Panc1 (cell line): ENCODE data around the gene METTL6. TPM values are rescaled to one million over a fixed set of nuclear protein-coding genes. Genes with fewer than 3 reads are reported as not detected.

Experiments used
- ATAC-seq: fragments of 200-7000 bp; cut with Tn5 transposase; 2 replicates; pipeline ENCODE4 v1.9.1; 2020; ENCODE audit warnings: mild to moderate bottlenecking, moderate library complexity
- BruUV-seq: library from RNA; stranded (reverse); fragments of 400-500 nt; replicated peaks from 2 replicates; lab custom pipeline; 2021; lab: Mats Ljungman, UMichigan
- CTCF ChIA-PET: fragments of 300-600 bp; sonication (Branson Sonifier 250); formaldehyde crosslinking; loops from one replicate; lab custom pipeline; 2022; ENCODE audit warnings: antibody characterized with exemption; lab: Charles Lee
- POLR2A ChIA-PET: fragments of 300-600 bp; sonication (Branson Sonifier 250); formaldehyde crosslinking; loops from one replicate; lab custom pipeline; 2022; ENCODE audit warnings: antibody characterized with exemption; lab: Charles Lee
- DNase-seq: peaks from one replicate; pipeline ENCODE4 v3.0.0-alpha.2; 2010; ENCODE audit warnings: low read depth, low spot score
- H3K27ac ChIP-seq: 2 replicates; pipeline ENCODE4 v1.5.1; 2011; ENCODE audit warnings: mild to moderate bottlenecking, low read length, inconsistent platforms
- H3K27me3 ChIP-seq: fragments of 200-500 bp; sonication (Bioruptor generic); 2 replicates; pipeline ENCODE4 v1.6.0; 2014; ENCODE audit warnings: low read length, inconsistent platforms; ENCODE audit not compliant: control insufficient read depth, insufficient read depth
- H3K36me3 ChIP-seq: fragments of 200-500 bp; sonication (Bioruptor generic); 2 replicates; pipeline ENCODE4 v1.5.1; 2014; ENCODE audit warnings: inconsistent platforms, mild to moderate bottlenecking, low read length, moderate library complexity; ENCODE audit not compliant: control insufficient read depth, insufficient read depth
- H3K4me1 ChIP-seq: 2 replicates; pipeline ENCODE4 v1.5.1; 2011; ENCODE audit warnings: inconsistent platforms, mild to moderate bottlenecking, low read length, moderate library complexity; ENCODE audit not compliant: control insufficient read depth, insufficient read depth
- H3K4me3 ChIP-seq, 2 experiments: 2 replicates each; pipeline ENCODE4 v1.5.1; 2011 to 2012; ENCODE audit warnings: low read depth in 2 of 2, low read length in 2 of 2, mild to moderate bottlenecking in 2 of 2, inconsistent platforms in 1 of 2, moderate library complexity in 1 of 2
- H3K9me3 ChIP-seq: fragments of 200-500 bp; sonication (Bioruptor generic); 2 replicates; pipeline ENCODE4 v1.5.1; 2014; ENCODE audit warnings: low read depth, mild to moderate bottlenecking, inconsistent platforms, low read length, moderate library complexity; ENCODE audit not compliant: control insufficient read depth, insufficient read depth
- POLR2AphosphoS5 ChIP-seq: IDR thresholded peaks from 2 replicates; pipeline ENCODE4 v1.6.1; 2012; ENCODE audit warnings: mild to moderate bottlenecking, low read depth, low read length, moderate library complexity
- SIN3A ChIP-seq: IDR thresholded peaks from 2 replicates; pipeline ENCODE4 v1.6.1; 2012; ENCODE audit warnings: low read depth, mild to moderate bottlenecking, low read length, moderate library complexity, borderline replicate concordance; ENCODE audit not compliant: insufficient read depth
- TCF7L2 ChIP-seq: IDR thresholded peaks from 2 replicates; pipeline ENCODE4 v1.6.1; 2011; ENCODE audit warnings: mild to moderate bottlenecking, low read depth, low read length, inconsistent platforms
- in situ Hi-C: cut with HindIII; loops from 2 replicates; pipeline ENCODE4 v1.10.0; 2016; ENCODE audit warnings: low sequenced_read_pairs, low pct_unique_long_range_greater_than_20kb
- intact Hi-C: fragments of 100-400 bp; cut with micrococcal nuclease; formaldehyde crosslinking; loops from one replicate; pipeline ENCODE4 v1.10.0; 2022; ENCODE audit not compliant: unreplicated experiment
- total RNA-seq: library from RNA; stranded (reverse); gene quantifications from one replicate; pipeline ENCODE4 v1.2.1, GENCODE V29; 2021; ENCODE audit not compliant: unreplicated experiment
- TF ChIP-seq, protein P1 (sequence below): fragments of 450-650 bp; IDR thresholded peaks from 2 replicates; pipeline ENCODE4 v1.5.1; 2017; ENCODE audit warnings: mild to moderate bottlenecking
- TF ChIP-seq, protein P2 (sequence below), 2 experiments: IDR thresholded peaks; 2 replicates each; pipeline ENCODE4 v1.6.1; 2011 to 2012; ENCODE audit warnings: low read depth in 2 of 2, control low read depth in 1 of 2, low read length in 1 of 2, mild to moderate bottlenecking in 1 of 2, moderate library complexity in 1 of 2; ENCODE audit not compliant: insufficient read depth in 1 of 2

METTL6 gene
- total RNA-seq, 1 experiment from 2014 or later, result 16.5 TPM

DNA sequence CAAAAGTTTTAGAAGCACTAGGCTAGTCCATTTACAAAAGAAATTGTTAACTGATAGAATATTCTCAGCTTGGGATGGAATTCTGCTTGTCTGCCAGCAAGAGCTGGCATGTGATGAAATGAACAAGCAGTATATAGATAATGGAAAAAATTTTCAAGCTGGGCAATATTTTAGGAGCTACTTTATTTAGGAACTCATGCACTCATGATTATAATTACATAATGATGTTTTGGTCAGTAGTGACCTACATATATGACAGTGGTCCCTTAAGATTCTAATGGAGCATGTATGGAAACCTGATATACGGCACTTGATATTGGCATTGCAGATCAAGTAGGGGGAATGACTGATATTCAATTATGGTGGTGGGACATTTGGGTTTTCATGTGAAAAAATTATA, 6.2 kb upstream of the METTL6 start:
- peaks cover 3% of the 10 kb centered on the region; the same call in 1 of the 2 replicates for H3K4me1 ChIP-seq
- H3K36me3 ChIP-seq, result peaks cover 29% of the 10 kb centered on the region
- in situ Hi-C loops, result no loop called here
- TF ChIP-seq, protein P1, sequence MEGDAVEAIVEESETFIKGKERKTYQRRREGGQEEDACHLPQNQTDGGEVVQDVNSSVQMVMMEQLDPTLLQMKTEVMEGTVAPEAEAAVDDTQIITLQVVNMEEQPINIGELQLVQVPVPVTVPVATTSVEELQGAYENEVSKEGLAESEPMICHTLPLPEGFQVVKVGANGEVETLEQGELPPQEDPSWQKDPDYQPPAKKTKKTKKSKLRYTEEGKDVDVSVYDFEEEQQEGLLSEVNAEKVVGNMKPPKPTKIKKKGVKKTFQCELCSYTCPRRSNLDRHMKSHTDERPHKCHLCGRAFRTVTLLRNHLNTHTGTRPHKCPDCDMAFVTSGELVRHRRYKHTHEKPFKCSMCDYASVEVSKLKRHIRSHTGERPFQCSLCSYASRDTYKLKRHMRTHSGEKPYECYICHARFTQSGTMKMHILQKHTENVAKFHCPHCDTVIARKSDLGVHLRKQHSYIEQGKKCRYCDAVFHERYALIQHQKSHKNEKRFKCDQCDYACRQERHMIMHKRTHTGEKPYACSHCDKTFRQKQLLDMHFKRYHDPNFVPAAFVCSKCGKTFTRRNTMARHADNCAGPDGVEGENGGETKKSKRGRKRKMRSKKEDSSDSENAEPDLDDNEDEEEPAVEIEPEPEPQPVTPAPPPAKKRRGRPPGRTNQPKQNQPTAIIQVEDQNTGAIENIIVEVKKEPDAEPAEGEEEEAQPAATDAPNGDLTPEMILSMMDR, result no peak
- TF ChIP-seq POLR2AphosphoS5 (no peak), TCF7L2 (no peak), SIN3A (no peak)
- TF ChIP-seq, protein P2, sequence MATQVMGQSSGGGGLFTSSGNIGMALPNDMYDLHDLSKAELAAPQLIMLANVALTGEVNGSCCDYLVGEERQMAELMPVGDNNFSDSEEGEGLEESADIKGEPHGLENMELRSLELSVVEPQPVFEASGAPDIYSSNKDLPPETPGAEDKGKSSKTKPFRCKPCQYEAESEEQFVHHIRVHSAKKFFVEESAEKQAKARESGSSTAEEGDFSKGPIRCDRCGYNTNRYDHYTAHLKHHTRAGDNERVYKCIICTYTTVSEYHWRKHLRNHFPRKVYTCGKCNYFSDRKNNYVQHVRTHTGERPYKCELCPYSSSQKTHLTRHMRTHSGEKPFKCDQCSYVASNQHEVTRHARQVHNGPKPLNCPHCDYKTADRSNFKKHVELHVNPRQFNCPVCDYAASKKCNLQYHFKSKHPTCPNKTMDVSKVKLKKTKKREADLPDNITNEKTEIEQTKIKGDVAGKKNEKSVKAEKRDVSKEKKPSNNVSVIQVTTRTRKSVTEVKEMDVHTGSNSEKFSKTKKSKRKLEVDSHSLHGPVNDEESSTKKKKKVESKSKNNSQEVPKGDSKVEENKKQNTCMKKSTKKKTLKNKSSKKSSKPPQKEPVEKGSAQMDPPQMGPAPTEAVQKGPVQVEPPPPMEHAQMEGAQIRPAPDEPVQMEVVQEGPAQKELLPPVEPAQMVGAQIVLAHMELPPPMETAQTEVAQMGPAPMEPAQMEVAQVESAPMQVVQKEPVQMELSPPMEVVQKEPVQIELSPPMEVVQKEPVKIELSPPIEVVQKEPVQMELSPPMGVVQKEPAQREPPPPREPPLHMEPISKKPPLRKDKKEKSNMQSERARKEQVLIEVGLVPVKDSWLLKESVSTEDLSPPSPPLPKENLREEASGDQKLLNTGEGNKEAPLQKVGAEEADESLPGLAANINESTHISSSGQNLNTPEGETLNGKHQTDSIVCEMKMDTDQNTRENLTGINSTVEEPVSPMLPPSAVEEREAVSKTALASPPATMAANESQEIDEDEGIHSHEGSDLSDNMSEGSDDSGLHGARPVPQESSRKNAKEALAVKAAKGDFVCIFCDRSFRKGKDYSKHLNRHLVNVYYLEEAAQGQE (IDR thresholded peaks at IDR 0.05; ENCODE audit: insufficient read depth in 1 of 2, low read depth in 2 of 2, low read length in 1 of 2), result no peak
- H3K27ac ChIP-seq, result no peak overlapping the region
- ATAC-seq, result no peak
- no TSS peak for BruUV-seq
- H3K4me3 ChIP-seq, result no peak overlapping the region
- ChIA-PET POLR2A (interaction anchor here (0.5 kb wide), 1 partner anchor 150 kb away, joined by 3 read pairs; no protein-coding TSS in a partner anchor), CTCF (no interaction called here)
- intact Hi-C loops, result loop anchor here (5.0 kb wide), 1 partner anchor 124 kb away; no protein-coding TSS in a partner anchor
- no peak for DNase-seq
- H3K9me3 ChIP-seq, result no peaks in the 10 kb centered on the region
- H3K27me3 ChIP-seq, result no peaks in the 10 kb centered on the region

DNA sequence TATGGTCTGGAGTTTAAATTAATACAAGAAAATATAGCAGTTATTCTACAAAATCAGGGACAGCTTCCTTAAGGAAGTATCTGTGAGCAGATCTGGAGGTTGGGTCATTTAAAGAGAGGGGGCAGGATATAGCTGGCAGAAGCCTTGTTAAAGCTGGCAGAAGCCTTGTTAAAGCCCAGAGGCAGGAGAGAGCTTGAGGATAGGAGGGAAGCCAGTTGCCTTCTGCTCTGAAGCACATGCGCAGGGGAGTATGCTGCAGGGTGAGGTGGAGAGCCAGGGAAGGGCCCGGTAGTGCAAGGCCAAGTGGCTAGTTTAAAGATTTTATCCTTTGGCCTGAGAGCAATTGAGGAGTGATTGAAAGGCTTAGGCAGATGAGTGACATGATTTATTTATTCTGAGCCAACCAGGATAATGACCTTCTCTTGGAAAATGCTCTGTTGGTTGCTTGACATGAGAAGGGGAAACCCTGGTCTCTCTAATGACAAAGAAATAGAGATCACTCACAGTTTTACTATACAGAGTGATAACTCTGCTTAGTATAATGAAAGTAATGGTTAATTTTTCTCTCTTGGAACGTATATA, 4.0 kb upstream of the METTL6 start:
- CTCF ChIA-PET, result no interaction called here
- POLR2A ChIA-PET, result no interaction called here
- TF ChIP-seq TCF7L2, result no peak
- TF ChIP-seq SIN3A, result no peak
- TF ChIP-seq, protein P2 (IDR thresholded peaks at IDR 0.05; ENCODE audit: insufficient read depth in 1 of 2, low read depth in 2 of 2, low read length in 1 of 2), result no peak
- TF ChIP-seq, protein P1, result no peak
- no peak for TF ChIP-seq POLR2AphosphoS5
- BruUV-seq, result no TSS peak
- Histone ChIP-seq H3K27me3 (no peaks in the 10 kb centered on the region), H3K4me1 (peaks cover 3% of the 10 kb centered on the region; the same call in 1 of the 2 replicates), H3K36me3 (peaks cover 38% of the 10 kb centered on the region), H3K27ac (no peak overlapping the region), H3K9me3 (no peaks in the 10 kb centered on the region), H3K4me3 (no peak overlapping the region)
- in situ Hi-C loops (no loop called here), intact Hi-C loops (loop anchor here (5.0 kb wide), 1 partner anchor 126 kb away; no protein-coding TSS in a partner anchor)
- ATAC-seq (no peak), DNase-seq (no peak)
